A549 (cell line): Measurements from ENCODE around the gene INHA. TPM values are rescaled to one million over a fixed set of nuclear protein-coding genes. Genes with fewer than 3 reads are reported as not detected.

Experiments
- ATAC-seq, 2 experiments: fragments of 200-7000 bp in 1 of 2; fragments of >200 bp in 1 of 2; cut with Nextera tagmentation in 1 of 2; cut with Tn5 transposase in 1 of 2; 3 replicates each; pipeline versions ENCODE4 v1.8.0 to v1.9.1; 2018 to 2020; ENCODE audit warnings: mild to moderate bottlenecking in 1 of 2, moderate library complexity in 1 of 2
- CTCF ChIA-PET: fragments of 300-600 bp; sonication (Branson Sonifier 250); formaldehyde crosslinking; extraction: SDS; loops from one replicate; lab custom pipeline; 2021; ENCODE audit warnings: antibody characterized with exemption, inconsistent platforms; lab: Yijun Ruan, JAX
- POLR2A ChIA-PET: fragments of 350-600 bp; formaldehyde crosslinking; extraction: SDS; loops from one replicate; lab custom pipeline; 2021; ENCODE audit warnings: antibody characterized with exemption, inconsistent platforms; lab: Yijun Ruan, JAX
- DNase-seq, 2 experiments: peaks; one replicate each; pipeline versions ENCODE4 v3.0.0 to v3.0.0-alpha.2; 2011 to 2016; ENCODE audit warnings: low read depth in 1 of 2, low spot score in 1 of 2
- FAIRE-seq: peaks from 2 replicates; lab custom pipeline; 2011; peaks lifted over from hg19 to GRCh38; lab: Jason Lieb, UNC
- H3K27ac ChIP-seq, 2 experiments: fragments of >200 bp; sonication (Bioruptor Twin); formaldehyde crosslinking; 3 replicates each; pipeline ENCODE4 v1.5.1; 2016 to 2017
- H3K4me1 ChIP-seq: fragments of >200 bp; sonication (Bioruptor Twin); formaldehyde crosslinking; 3 replicates; pipeline ENCODE4 v1.6.1; 2016
- H3K4me2 ChIP-seq: fragments of >200 bp; sonication (Bioruptor Twin); formaldehyde crosslinking; 3 replicates; pipeline ENCODE4 v1.6.1; 2016
- H3K4me3 ChIP-seq: fragments of >200 bp; sonication (Bioruptor Twin); formaldehyde crosslinking; 3 replicates; pipeline ENCODE4 v1.5.1; 2016
- H3K9me3 ChIP-seq: fragments of >200 bp; sonication (Bioruptor Twin); formaldehyde crosslinking; 3 replicates; pipeline ENCODE4 v1.6.1; 2016
- ATOH8 ChIP-seq: fragments of 250-450 bp; sonication (Bioruptor Pico); IDR thresholded peaks from 2 replicates; pipeline ENCODE4 v1.5.0; 2020; ENCODE audit warnings: low read depth, mild to moderate bottlenecking, moderate library complexity
- BCL3 ChIP-seq: fragments of >200 bp; sonication (Bioruptor Twin); formaldehyde crosslinking; IDR thresholded peaks from 3 replicates; pipeline ENCODE4 v1.6.1; 2016
- BHLHE40 ChIP-seq: IDR thresholded peaks from 2 replicates; pipeline ENCODE4 v1.6.1; 2012; ENCODE audit warnings: low read depth, low read length, inconsistent platforms
- CTCF ChIP-seq: fragments of >200 bp; sonication (Bioruptor Twin); formaldehyde crosslinking; IDR thresholded peaks from 3 replicates; pipeline ENCODE4 v1.5.1; 2016
- E2F6 ChIP-seq: IDR thresholded peaks from 2 replicates; pipeline ENCODE4 v1.6.1; 2012; ENCODE audit warnings: low read depth, borderline replicate concordance
- HES2 ChIP-seq: fragments of >200 bp; sonication (Bioruptor Twin); formaldehyde crosslinking; IDR thresholded peaks from 2 replicates; pipeline ENCODE4 v1.6.1; 2016
- HMGXB4 ChIP-seq: fragments of 250-450 bp; sonication (Bioruptor Pico); IDR thresholded peaks from 2 replicates; pipeline ENCODE4 v1.5.0; 2021; ENCODE audit warnings: mild to moderate bottlenecking, moderate library complexity, borderline replicate concordance
- HOXB13 ChIP-seq: fragments of 250-450 bp; sonication (Bioruptor Pico); IDR thresholded peaks from 2 replicates; pipeline ENCODE4 v1.5.0; 2020; ENCODE audit warnings: low read depth, mild to moderate bottlenecking, moderate library complexity
- JUNB ChIP-seq: fragments of >200 bp; sonication (Bioruptor Twin); formaldehyde crosslinking; IDR thresholded peaks from 2 replicates; pipeline ENCODE4 v1.6.1; 2016
- KDM5A ChIP-seq: fragments of 200-600 bp; sonication (generic); IDR thresholded peaks from 2 replicates; pipeline ENCODE4 v1.6.1; 2016; ENCODE audit warnings: antibody characterized with exemption, mild to moderate bottlenecking
- MAZ ChIP-seq: fragments of 150-350 bp; IDR thresholded peaks from 2 replicates; pipeline ENCODE4 v1.6.1; 2014; ENCODE audit warnings: antibody characterized with exemption, low read depth, low read length, borderline replicate concordance
- NPAS2 ChIP-seq: fragments of 250-450 bp; sonication (Bioruptor Pico); IDR thresholded peaks from 2 replicates; pipeline ENCODE4 v1.8.0; 2022; ENCODE audit warnings: mild to moderate bottlenecking, moderate library complexity, borderline replicate concordance
- PHF8 ChIP-seq: fragments of 200-600 bp; sonication (generic); IDR thresholded peaks from 2 replicates; pipeline ENCODE4 v1.6.1; 2016; ENCODE audit warnings: low read depth, mild to moderate bottlenecking, antibody characterized with exemption, moderate library complexity, borderline replicate concordance
- POLR2A ChIP-seq: IDR thresholded peaks from 2 replicates; pipeline ENCODE4 v1.6.1; 2012; ENCODE audit warnings: mild to moderate bottlenecking, low read length
- POLR2AphosphoS2 ChIP-seq: conservative IDR thresholded peaks from 2 replicates; pipeline ENCODE4 v1.6.1; 2012; ENCODE audit warnings: low read length, improper control_type of control experiment, inconsistent platforms
- RARB ChIP-seq: fragments of 250-450 bp; sonication (Bioruptor Pico); IDR thresholded peaks from 2 replicates; pipeline ENCODE4 v1.8.0; 2021; ENCODE audit warnings: mild to moderate bottlenecking, moderate library complexity
- REST ChIP-seq: fragments of 200-600 bp; sonication (generic); IDR thresholded peaks from 2 replicates; pipeline ENCODE4 v1.6.1; 2016; ENCODE audit warnings: antibody characterized with exemption, mild to moderate bottlenecking, moderate library complexity
- RNF2 ChIP-seq: fragments of 200-600 bp; sonication (generic); IDR thresholded peaks from 2 replicates; pipeline ENCODE4 v1.6.1; 2016; ENCODE audit warnings: low read depth, mild to moderate bottlenecking, antibody characterized with exemption, moderate library complexity, borderline replicate concordance
- TFCP2L1 ChIP-seq: fragments of 250-450 bp; sonication (Bioruptor Pico); IDR thresholded peaks from 2 replicates; pipeline ENCODE4 v1.5.0; 2021; ENCODE audit warnings: mild to moderate bottlenecking
- USF2 ChIP-seq: fragments of 450-650 bp; IDR thresholded peaks from 2 replicates; pipeline ENCODE4 v1.6.1; 2014; ENCODE audit warnings: antibody characterized with exemption
- ZFP36 ChIP-seq: fragments of 450-650 bp; IDR thresholded peaks from 2 replicates; pipeline ENCODE4 v1.6.1; 2014; ENCODE audit warnings: borderline replicate concordance; ENCODE audit not compliant: partially characterized antibody
- ZSCAN20 ChIP-seq: fragments of 250-450 bp; sonication (Bioruptor Pico); IDR thresholded peaks from 2 replicates; pipeline ENCODE4 v1.8.0; 2022; ENCODE audit warnings: mild to moderate bottlenecking, moderate library complexity
- WGBS: methylation state at CpG from one replicate; pipeline ENCODE4 v1.1.6; 2017; ENCODE audit errors: missing lambda C conversion rate; 5-methylcytosine and 5-hydroxymethylcytosine counted together
- polyA plus RNA-seq, 4 experiments: library from polyadenylated mRNA; depleted of rRNA in 3 of 4; stranded (reverse); fragments of >200 nt; fragmentation: RNase III in 1 of 4; extraction: RNeasy Plus Mini Kit Qiagen cat#74134 plus additional on column Dnase treatment in 1 of 4; gene quantifications; 2 replicates in 3 of 4; 3 replicates in 1 of 4; pipeline ENCODE4 v1.2.3, GENCODE V29; 2011 to 2017

INHA gene
- polyA plus RNA-seq, 2 of the 4 experiments (the other 2 are of a cell fraction), result 0.49 to 0.72 TPM

GRCh38 chr2:219536425-219536824 lies 35.7 kb upstream of the INHA start:
- no peak overlapping the region for H3K4me3 ChIP-seq
- ChIA-PET CTCF (interaction anchor here (0.6 to 79.1 kb wide), 5 partner anchors 24 to 148 kb away, joined by 3 to 3291 read pairs (median 11); partner anchors contain the start of genes ASIC4, GMPPA and SPEG), POLR2A (no interaction called here)
- WGBS, result 82% methylated on average over 12 of the region's 16 CpGs
- no peaks in the 10 kb centered on the region for H3K4me1 ChIP-seq
- no peak overlapping the region for H3K27ac ChIP-seq
- FAIRE-seq (no peak), ATAC-seq (no peak), DNase-seq (no peak)
- TF ChIP-seq ZSCAN20 (CRISPR knock-in tag) (no peak), BCL3 (no peak), ZFP36 (no peak), HMGXB4 (CRISPR knock-in tag) (no peak), CTCF (no peak), RNF2 (no peak), JUNB (no peak), HOXB13 (CRISPR knock-in tag) (no peak), POLR2AphosphoS2 (no peak), TFCP2L1 (CRISPR knock-in tag) (no peak), E2F6 (no peak)
- no peaks in the 10 kb centered on the region for H3K9me3 ChIP-seq
- no peak overlapping the region for H3K4me2 ChIP-seq

- peaks cover under 1% of the 10 kb centered on the region; the same call in 2 of the 3 replicates for H3K4me1 ChIP-seq
- no peak for DNase-seq
- H3K4me3 ChIP-seq, result no peak overlapping the region
- CTCF ChIA-PET, result interaction anchor here (0.8 to 79.1 kb wide), 7 partner anchors 7 to 153 kb away, joined by 3 to 3291 read pairs (median 11); partner anchors contain the start of genes ASIC4, GMPPA and SPEG
- no peaks in the 10 kb centered on the region for H3K9me3 ChIP-seq
- no peak for ATAC-seq
- POLR2A ChIA-PET, result no interaction called here
- no peak overlapping the region for H3K4me2 ChIP-seq
- no peak overlapping the region for H3K27ac ChIP-seq
- 56% methylated on average over 3 of the region's 9 CpGs for WGBS
- FAIRE-seq, result no peak
- TF ChIP-seq MAZ (no peak), BHLHE40 (no peak), HES2 (no peak), ATOH8 (CRISPR knock-in tag) (no peak), KDM5A (no peak), REST (no peak), RARB (CRISPR knock-in tag) (no peak), ZFP36 (no peak), NPAS2 (no peak), CTCF (no peak), POLR2A (no peak), USF2 (no peak), PHF8 (no peak)
Observed at GRCh38 chr2:219536967-219537366, 35.1 kb upstream of the INHA start.
